SK-N-SH (cell line): Measurements from ENCODE around the gene NECAB2. TPM values are rescaled to one million over a fixed set of nuclear protein-coding genes. Genes with fewer than 3 reads are reported as not detected.

Experiments used
- CTCF ChIA-PET: fragments of 300-600, 350-600 bp; formaldehyde crosslinking; extraction: SDS; loops from one replicate; lab custom pipeline; 2021; lab: Yijun Ruan, JAX
- POLR2A ChIA-PET: fragments of 350-600 bp; sonication (Branson Sonifier 250); formaldehyde crosslinking; extraction: SDS; loops from one replicate; lab custom pipeline; 2020; ENCODE audit warnings: antibody characterized with exemption, inconsistent platforms; lab: Yijun Ruan, JAX
- DNase-seq: peaks from one replicate; pipeline ENCODE4 v3.0.0; 2012
- H2AFZ ChIP-seq: fragments of 200-600 bp; sonication (generic); 2 replicates; pipeline ENCODE4 v1.8.1; 2016; ENCODE audit warnings: antibody characterized with exemption, mild to moderate bottlenecking, low read depth
- H3F3A ChIP-seq: fragments of 200-600 bp; sonication (generic); replicated peaks from 2 replicates; pipeline ENCODE3; 2016; ENCODE audit warnings: antibody characterized with exemption, mild to moderate bottlenecking; ENCODE audit not compliant: insufficient read depth
- H3K27ac ChIP-seq, 2 experiments: fragments of 200-500 bp in 1 of 2; fragments of 200-600 bp in 1 of 2; sonication (Bioruptor generic) in 1 of 2; sonication (generic), shearing (Covaris generic) in 1 of 2; 2 replicates each; pipeline versions ENCODE4 v1.5.1 to v1.6.1; 2014 to 2016; ENCODE audit warnings: low read depth in 2 of 2, inconsistent platforms in 1 of 2, low read length in 1 of 2, mild to moderate bottlenecking in 1 of 2, mixed read lengths in 1 of 2
- H3K27me3 ChIP-seq: fragments of 200-600 bp; sonication (generic), shearing (Covaris generic); 2 replicates; pipeline ENCODE4 v1.6.1; 2016; ENCODE audit warnings: mixed run types; ENCODE audit not compliant: insufficient read depth
- H3K36me3 ChIP-seq, 2 experiments: fragments of 200-500 bp in 1 of 2; fragments of 200-600 bp in 1 of 2; sonication (Bioruptor generic) in 1 of 2; sonication (generic) in 1 of 2; replicated peaks in 1 of 2; 2 replicates each; pipeline versions ENCODE3 to v1.5.1; 2014 to 2016; ENCODE audit warnings: low read length in 1 of 2, mild to moderate bottlenecking in 1 of 2; ENCODE audit not compliant: insufficient read depth in 2 of 2, control insufficient read depth in 1 of 2
- H3K4me1 ChIP-seq, 2 experiments: fragments of 200-500 bp in 1 of 2; fragments of 200-600 bp in 1 of 2; sonication (Bioruptor generic) in 1 of 2; sonication (generic), shearing (Covaris generic) in 1 of 2; 2 replicates each; pipeline versions ENCODE4 v1.5.1 to v1.6.1; 2014 to 2016; ENCODE audit warnings: low read depth in 1 of 2, low read length in 1 of 2, mixed run types in 1 of 2; ENCODE audit not compliant: insufficient read depth in 2 of 2, control insufficient read depth in 1 of 2
- H3K4me2 ChIP-seq: fragments of 200-600 bp; sonication (generic), shearing (Covaris generic); 2 replicates; pipeline ENCODE4 v1.6.1; 2017; ENCODE audit warnings: mixed run types
- H3K4me3 ChIP-seq, 2 experiments: fragments of 200-500 bp in 1 of 2; fragments of 200-600 bp in 1 of 2; sonication (Bioruptor generic) in 1 of 2; sonication (generic), shearing (Covaris generic) in 1 of 2; 2 replicates each; pipeline versions ENCODE4 v1.5.1 to v1.8.1; 2014 to 2016; ENCODE audit warnings: low read depth in 2 of 2, inconsistent platforms in 1 of 2, low read length in 1 of 2, mild to moderate bottlenecking in 1 of 2, mixed read lengths in 1 of 2, moderate library complexity in 1 of 2
- H3K79me2 ChIP-seq: fragments of 200-600 bp; sonication (generic); 2 replicates; pipeline ENCODE4 v1.8.1; 2017; ENCODE audit warnings: mild to moderate bottlenecking; ENCODE audit not compliant: insufficient read depth
- H3K9ac ChIP-seq: fragments of 200-600 bp; sonication (generic); 2 replicates; pipeline ENCODE4 v1.6.1; 2017; ENCODE audit warnings: mixed run types
- H3K9me2 ChIP-seq: fragments of 200-600 bp; sonication (generic); 2 replicates; pipeline ENCODE4 v1.6.1; 2017; ENCODE audit warnings: mixed run types
- H3K9me3 ChIP-seq: fragments of 200-600 bp; sonication (generic); 2 replicates; pipeline ENCODE4 v1.6.1; 2017; ENCODE audit warnings: mixed run types, mild to moderate bottlenecking, moderate library complexity
- H4K20me1 ChIP-seq: fragments of 200-600 bp; sonication (generic); 2 replicates; pipeline ENCODE4 v1.6.1; 2017; ENCODE audit warnings: mild to moderate bottlenecking, mixed run types; ENCODE audit not compliant: insufficient read depth
- ELF1 ChIP-seq: IDR thresholded peaks from 2 replicates; pipeline ENCODE4 v1.4.0; 2012
- EP300 ChIP-seq, 2 experiments: IDR thresholded peaks; 2 replicates each; pipeline versions ENCODE4 v1.4.0 to v1.6.1; 2012; ENCODE audit warnings: borderline replicate concordance in 1 of 2, low read depth in 1 of 2, low read length in 1 of 2
- EZH2phosphoT487 ChIP-seq: fragments of 200-600 bp; sonication (generic); IDR thresholded peaks from 2 replicates; pipeline ENCODE4 v1.6.1; 2017; ENCODE audit warnings: low read depth, mixed run types, mild to moderate bottlenecking, antibody characterized with exemption, moderate library complexity, borderline replicate concordance
- FOSL2 ChIP-seq: IDR thresholded peaks from 2 replicates; pipeline ENCODE4 v1.4.0; 2012; ENCODE audit warnings: low read depth, mild to moderate bottlenecking, moderate library complexity, borderline replicate concordance
- FOXJ3 ChIP-seq: sonication (generic); formaldehyde crosslinking; IDR thresholded peaks from 2 replicates; pipeline ENCODE4 v1.5.1; 2020; ENCODE audit warnings: mild to moderate bottlenecking, missing genetic modification reagents
- GATA2 ChIP-seq: sonication (generic); formaldehyde crosslinking; IDR thresholded peaks from 2 replicates; pipeline ENCODE4 v1.5.0; 2020; ENCODE audit warnings: mild to moderate bottlenecking, missing genetic modification reagents
- MEF2A ChIP-seq: IDR thresholded peaks from 2 replicates; pipeline ENCODE4 v1.4.0; 2012; ENCODE audit warnings: low read depth, borderline replicate concordance
- NFIC ChIP-seq: IDR thresholded peaks from 2 replicates; pipeline ENCODE4 v1.4.0; 2012; ENCODE audit warnings: borderline replicate concordance
- RAD21 ChIP-seq: IDR thresholded peaks from 2 replicates; pipeline ENCODE4 v1.6.1; 2012; ENCODE audit warnings: mild to moderate bottlenecking, low read length
- RCOR1 ChIP-seq: fragments of 150-350 bp; IDR thresholded peaks from 2 replicates; pipeline ENCODE4 v1.6.1; 2017; ENCODE audit warnings: antibody characterized with exemption, low read length
- RFX5 ChIP-seq: IDR thresholded peaks from 2 replicates; pipeline ENCODE4 v1.6.1; 2012; ENCODE audit warnings: mild to moderate bottlenecking, improper control_type of control experiment, low read length
- TAF1 ChIP-seq: IDR thresholded peaks from 2 replicates; pipeline ENCODE4 v1.6.1; 2012; ENCODE audit warnings: low read depth, mild to moderate bottlenecking, low read length, moderate library complexity, borderline replicate concordance
- TCF12 ChIP-seq: IDR thresholded peaks from 2 replicates; pipeline ENCODE4 v1.4.0; 2012
- YY1 ChIP-seq: IDR thresholded peaks from 2 replicates; pipeline ENCODE4 v1.4.0; 2012; ENCODE audit warnings: low read depth, mild to moderate bottlenecking
- WGBS: methylation state at CpG from one replicate; pipeline ENCODE4 v1.1.6; 2017; ENCODE audit warnings: low lambda C conversion rate; 5-methylcytosine and 5-hydroxymethylcytosine counted together
- polyA plus RNA-seq, 3 experiments: library from polyadenylated mRNA; depleted of rRNA; stranded (reverse); fragments of >200 nt; gene quantifications; 2 replicates each; pipeline ENCODE4 v1.2.3, GENCODE V29; 2012
- TF ChIP-seq, protein P1 (sequence below): fragments of 150-350 bp; IDR thresholded peaks from 2 replicates; pipeline ENCODE4 v1.6.1; 2016; ENCODE audit warnings: mild to moderate bottlenecking, low read depth, low read length
- TF ChIP-seq, protein P2 (sequence below): IDR thresholded peaks from 2 replicates; pipeline ENCODE4; 2012
- TF ChIP-seq, protein P3 (sequence below): fragments of 200-600 bp; sonication (generic); IDR thresholded peaks from 2 replicates; pipeline ENCODE4 v1.6.1; 2017; ENCODE audit warnings: antibody characterized with exemption, mild to moderate bottlenecking, moderate library complexity
- TF ChIP-seq, protein P4 (sequence below): IDR thresholded peaks from 2 replicates; pipeline ENCODE4 v1.4.0; 2012; ENCODE audit warnings: low read depth, borderline replicate concordance
- TF ChIP-seq, protein P5 (sequence below): IDR thresholded peaks from 2 replicates; pipeline ENCODE4 v1.6.1; 2012; ENCODE audit warnings: mild to moderate bottlenecking, low read depth, low read length, moderate library complexity
- TF ChIP-seq, protein P6 (sequence below): IDR thresholded peaks from 2 replicates; pipeline ENCODE4 v1.4.0; 2012; ENCODE audit warnings: low read depth

NECAB2 gene
- polyA plus RNA-seq, 1 of the 3 experiments (the other 2 are of a cell fraction) = 0.58 TPM

DNA sequence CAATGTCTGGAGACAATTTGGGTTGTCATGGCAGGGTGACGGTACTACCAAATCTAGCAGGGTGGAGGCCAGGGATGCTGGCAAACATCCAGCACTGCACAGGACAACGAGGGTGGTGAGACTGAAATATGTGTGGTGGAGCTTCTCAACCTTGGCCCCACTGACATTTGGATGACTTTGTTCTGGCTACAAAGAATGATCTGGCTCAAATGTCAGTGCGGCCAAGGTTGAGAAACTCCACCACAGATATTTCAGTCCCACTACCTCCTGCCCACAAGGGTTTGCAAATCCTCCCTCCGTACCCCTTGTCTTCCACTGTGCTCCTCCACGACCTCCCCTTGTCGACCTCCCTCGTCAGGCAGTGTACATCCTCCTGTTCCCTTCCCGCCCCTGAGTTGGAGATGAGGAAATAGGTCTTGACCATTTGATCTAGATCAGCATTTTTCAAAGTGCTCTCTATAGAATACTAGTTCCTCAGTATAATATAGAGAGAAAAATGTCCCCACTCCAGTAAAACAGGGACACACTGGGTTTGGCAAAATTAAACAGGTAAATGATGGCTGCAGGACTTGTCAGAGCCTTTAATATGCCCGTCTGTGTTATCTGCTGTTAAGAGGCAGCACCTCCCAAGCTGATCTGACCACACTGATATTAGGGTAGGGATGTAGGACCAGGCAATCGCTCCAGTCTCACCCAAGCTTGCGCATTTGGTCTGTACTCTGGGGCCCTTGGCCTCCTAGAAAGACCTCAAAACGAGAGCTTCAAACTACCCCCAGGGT lies 8.2 kb upstream of the NECAB2 start:
- H3K79me2 ChIP-seq = no peaks in the 10 kb centered on the region
- no peak overlapping the region for H3K9ac ChIP-seq
- peaks cover 4 to 9% of the 10 kb centered on the region in 2 experiments for H3K36me3 ChIP-seq
- no peaks in the 10 kb centered on the region for H3K9me2 ChIP-seq
- peaks cover 3% of the 10 kb centered on the region for H3F3A ChIP-seq
- H2AFZ ChIP-seq = no peak overlapping the region
- 82% methylated on average over 12 of the region's 12 CpGs for WGBS
- no peak overlapping the region for H3K4me2 ChIP-seq
- no peak overlapping the region for H3K27ac ChIP-seq
- H3K27me3 ChIP-seq = no peaks in the 10 kb centered on the region
- CTCF ChIA-PET = interaction anchor here (1.5 to 14.6 kb wide), 2 partner anchors 104 to 227 kb away, joined by 4 to 470 read pairs; partner anchors contain the start of gene TAF1C
- DNase-seq = no peak
- TF ChIP-seq MEF2A (no peak), NFIC (no peak), RFX5 (no peak), TAF1 (no peak), EP300 (IDR thresholded peaks at IDR 0.05; ENCODE audit: borderline replicate concordance in 1 of 2, low read depth in 1 of 2, low read length in 1 of 2) (no peak), GATA2 (CRISPR knock-in tag) (no peak), RAD21 (no peak), TCF12 (no peak), FOSL2 (no peak), RCOR1 (no peak), ELF1 (no peak), YY1 (no peak), FOXJ3 (no peak), EZH2phosphoT487 (no peak)
- TF ChIP-seq, protein P1, sequence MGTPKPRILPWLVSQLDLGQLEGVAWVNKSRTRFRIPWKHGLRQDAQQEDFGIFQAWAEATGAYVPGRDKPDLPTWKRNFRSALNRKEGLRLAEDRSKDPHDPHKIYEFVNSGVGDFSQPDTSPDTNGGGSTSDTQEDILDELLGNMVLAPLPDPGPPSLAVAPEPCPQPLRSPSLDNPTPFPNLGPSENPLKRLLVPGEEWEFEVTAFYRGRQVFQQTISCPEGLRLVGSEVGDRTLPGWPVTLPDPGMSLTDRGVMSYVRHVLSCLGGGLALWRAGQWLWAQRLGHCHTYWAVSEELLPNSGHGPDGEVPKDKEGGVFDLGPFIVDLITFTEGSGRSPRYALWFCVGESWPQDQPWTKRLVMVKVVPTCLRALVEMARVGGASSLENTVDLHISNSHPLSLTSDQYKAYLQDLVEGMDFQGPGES = no peak
- TF ChIP-seq, protein P2, sequence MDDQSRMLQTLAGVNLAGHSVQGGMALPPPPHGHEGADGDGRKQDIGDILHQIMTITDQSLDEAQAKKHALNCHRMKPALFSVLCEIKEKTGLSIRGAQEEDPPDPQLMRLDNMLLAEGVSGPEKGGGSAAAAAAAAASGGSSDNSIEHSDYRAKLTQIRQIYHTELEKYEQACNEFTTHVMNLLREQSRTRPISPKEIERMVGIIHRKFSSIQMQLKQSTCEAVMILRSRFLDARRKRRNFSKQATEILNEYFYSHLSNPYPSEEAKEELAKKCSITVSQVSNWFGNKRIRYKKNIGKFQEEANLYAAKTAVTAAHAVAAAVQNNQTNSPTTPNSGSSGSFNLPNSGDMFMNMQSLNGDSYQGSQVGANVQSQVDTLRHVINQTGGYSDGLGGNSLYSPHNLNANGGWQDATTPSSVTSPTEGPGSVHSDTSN = no peak
- TF ChIP-seq, protein P3, sequence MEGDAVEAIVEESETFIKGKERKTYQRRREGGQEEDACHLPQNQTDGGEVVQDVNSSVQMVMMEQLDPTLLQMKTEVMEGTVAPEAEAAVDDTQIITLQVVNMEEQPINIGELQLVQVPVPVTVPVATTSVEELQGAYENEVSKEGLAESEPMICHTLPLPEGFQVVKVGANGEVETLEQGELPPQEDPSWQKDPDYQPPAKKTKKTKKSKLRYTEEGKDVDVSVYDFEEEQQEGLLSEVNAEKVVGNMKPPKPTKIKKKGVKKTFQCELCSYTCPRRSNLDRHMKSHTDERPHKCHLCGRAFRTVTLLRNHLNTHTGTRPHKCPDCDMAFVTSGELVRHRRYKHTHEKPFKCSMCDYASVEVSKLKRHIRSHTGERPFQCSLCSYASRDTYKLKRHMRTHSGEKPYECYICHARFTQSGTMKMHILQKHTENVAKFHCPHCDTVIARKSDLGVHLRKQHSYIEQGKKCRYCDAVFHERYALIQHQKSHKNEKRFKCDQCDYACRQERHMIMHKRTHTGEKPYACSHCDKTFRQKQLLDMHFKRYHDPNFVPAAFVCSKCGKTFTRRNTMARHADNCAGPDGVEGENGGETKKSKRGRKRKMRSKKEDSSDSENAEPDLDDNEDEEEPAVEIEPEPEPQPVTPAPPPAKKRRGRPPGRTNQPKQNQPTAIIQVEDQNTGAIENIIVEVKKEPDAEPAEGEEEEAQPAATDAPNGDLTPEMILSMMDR = no peak
- TF ChIP-seq, protein P4, sequence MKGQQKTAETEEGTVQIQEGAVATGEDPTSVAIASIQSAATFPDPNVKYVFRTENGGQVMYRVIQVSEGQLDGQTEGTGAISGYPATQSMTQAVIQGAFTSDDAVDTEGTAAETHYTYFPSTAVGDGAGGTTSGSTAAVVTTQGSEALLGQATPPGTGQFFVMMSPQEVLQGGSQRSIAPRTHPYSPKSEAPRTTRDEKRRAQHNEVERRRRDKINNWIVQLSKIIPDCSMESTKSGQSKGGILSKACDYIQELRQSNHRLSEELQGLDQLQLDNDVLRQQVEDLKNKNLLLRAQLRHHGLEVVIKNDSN = no peak
- TF ChIP-seq, protein P5, sequence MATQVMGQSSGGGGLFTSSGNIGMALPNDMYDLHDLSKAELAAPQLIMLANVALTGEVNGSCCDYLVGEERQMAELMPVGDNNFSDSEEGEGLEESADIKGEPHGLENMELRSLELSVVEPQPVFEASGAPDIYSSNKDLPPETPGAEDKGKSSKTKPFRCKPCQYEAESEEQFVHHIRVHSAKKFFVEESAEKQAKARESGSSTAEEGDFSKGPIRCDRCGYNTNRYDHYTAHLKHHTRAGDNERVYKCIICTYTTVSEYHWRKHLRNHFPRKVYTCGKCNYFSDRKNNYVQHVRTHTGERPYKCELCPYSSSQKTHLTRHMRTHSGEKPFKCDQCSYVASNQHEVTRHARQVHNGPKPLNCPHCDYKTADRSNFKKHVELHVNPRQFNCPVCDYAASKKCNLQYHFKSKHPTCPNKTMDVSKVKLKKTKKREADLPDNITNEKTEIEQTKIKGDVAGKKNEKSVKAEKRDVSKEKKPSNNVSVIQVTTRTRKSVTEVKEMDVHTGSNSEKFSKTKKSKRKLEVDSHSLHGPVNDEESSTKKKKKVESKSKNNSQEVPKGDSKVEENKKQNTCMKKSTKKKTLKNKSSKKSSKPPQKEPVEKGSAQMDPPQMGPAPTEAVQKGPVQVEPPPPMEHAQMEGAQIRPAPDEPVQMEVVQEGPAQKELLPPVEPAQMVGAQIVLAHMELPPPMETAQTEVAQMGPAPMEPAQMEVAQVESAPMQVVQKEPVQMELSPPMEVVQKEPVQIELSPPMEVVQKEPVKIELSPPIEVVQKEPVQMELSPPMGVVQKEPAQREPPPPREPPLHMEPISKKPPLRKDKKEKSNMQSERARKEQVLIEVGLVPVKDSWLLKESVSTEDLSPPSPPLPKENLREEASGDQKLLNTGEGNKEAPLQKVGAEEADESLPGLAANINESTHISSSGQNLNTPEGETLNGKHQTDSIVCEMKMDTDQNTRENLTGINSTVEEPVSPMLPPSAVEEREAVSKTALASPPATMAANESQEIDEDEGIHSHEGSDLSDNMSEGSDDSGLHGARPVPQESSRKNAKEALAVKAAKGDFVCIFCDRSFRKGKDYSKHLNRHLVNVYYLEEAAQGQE = no peak
- TF ChIP-seq, protein P6, sequence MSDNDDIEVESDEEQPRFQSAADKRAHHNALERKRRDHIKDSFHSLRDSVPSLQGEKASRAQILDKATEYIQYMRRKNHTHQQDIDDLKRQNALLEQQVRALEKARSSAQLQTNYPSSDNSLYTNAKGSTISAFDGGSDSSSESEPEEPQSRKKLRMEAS = no peak
- POLR2A ChIA-PET = no interaction called here
- no peak overlapping the region for H3K4me3 ChIP-seq
- peaks cover 10% of the 10 kb centered on the region; the same call in 1 of the 2 replicates for H4K20me1 ChIP-seq
- no peaks in the 10 kb centered on the region for H3K9me3 ChIP-seq
- H3K4me1 ChIP-seq = peaks cover 3 to 13% of the 10 kb centered on the region in 2 experiments; a peak in 2 of 4 replicates
